Measurements from ENCODE around the gene RAB3B.

RAB3B gene

GRCh38 chr1:51955797-51956527 is 34.5 kb downstream of the RAB3B start:
- DNase-seq = no peak

GRCh38 chr1:51954783-51955182 is 35.7 kb downstream of the RAB3B start:
- no peak for DNase-seq

- no peak for DNase-seq
Observed at GRCh38 chr1:51953079-51953478, 37.4 kb downstream of the RAB3B start.

DNA sequence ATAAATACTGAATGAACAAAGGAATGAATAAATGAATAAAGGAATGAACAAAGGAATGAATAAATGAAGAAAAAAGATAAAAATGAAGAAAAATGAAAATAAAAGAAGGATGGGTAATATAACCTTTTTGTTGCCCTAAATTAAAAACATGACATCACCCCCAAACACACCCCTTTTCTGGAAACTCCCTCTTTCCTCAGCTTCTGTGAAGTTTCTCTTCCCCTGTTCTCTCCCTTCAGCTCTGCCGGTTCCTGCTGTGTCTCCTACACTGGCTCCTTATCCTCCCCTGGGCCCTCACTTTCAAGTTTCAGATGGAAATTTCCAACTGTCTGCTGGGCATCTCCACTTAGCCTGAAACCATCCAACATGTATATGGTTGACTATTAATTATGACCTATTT is 37.9 kb downstream of the RAB3B start:
- DNase-seq = no peak

DNA sequence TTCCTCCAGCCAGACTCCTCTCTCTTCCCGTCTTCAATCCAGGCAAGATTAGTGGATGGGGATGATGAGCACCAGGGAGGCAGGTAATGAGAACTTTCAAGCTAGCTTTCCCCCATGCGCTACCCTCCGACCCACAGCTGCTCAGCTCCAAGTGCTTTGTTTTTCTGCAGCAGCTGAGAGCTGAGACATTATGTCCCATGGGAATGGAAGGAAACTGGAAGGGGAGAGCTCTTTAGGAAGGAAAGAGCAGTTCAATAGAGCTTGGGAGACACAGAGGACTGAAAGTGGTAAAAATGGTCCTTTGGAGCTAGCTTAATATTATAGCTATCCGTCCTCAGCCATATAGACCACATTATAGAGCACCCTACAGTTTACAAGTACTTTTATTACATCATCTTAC is 39.8 kb downstream of the RAB3B start:
- DNase-seq = no peak

GRCh38 chr1:51949014-51949702 is 41.3 kb downstream of the RAB3B start:
- DNase-seq = no peak

DNA sequence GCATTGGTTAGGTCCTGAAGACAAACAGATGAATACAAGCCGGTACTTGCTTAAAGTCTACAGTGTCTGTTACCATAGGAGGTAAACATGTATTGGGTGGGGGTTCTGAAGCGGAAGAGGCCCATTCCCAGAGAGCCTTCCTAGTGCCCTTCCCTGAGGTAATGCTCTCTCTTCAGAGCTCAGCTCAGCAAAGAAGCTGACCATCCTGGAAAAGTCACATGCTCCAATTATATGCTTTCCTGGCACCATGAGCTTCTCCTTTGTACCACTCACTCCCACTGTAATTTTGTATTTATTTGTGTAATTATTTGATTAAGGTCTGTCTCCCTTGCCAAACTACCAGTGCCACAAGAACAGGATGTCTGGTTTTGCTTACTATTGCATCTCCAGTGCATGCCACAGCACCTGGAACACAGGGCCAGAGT is 42.0 kb downstream of the RAB3B start:
- no peak for DNase-seq

DNA sequence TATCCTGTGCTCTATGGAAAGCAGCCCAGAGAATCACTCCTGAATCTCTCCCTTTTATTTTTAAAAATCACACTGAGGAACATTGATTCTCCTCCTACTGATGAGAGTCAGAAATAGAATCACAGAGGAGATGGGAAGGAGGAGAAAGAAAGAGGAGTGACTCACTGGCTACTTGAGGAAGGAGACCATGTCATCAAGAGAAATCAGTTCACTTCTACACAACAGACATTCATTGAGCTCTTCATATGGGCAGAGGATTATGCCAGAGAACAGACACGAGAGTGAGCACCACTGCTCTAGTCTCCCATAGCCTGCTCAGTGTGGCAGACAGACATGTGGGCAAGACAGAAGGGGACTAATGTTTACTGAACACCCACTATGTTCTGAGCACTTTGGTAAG is 44.2 kb downstream of the RAB3B start:
- no peak for DNase-seq

GRCh38 chr1:51945591-51945990 is 44.9 kb downstream of the RAB3B start:
- DNase-seq = no peak

GRCh38 chr1:51942281-51942680 is 48.2 kb downstream of the RAB3B start:
- no peak for DNase-seq

GRCh38 chr1:51941528-51941927 is 49.0 kb downstream of the RAB3B start:
- no peak for DNase-seq

GRCh38 chr1:51937112-51937511 is 53.4 kb downstream of the RAB3B start:
- DNase-seq = no peak

DNA sequence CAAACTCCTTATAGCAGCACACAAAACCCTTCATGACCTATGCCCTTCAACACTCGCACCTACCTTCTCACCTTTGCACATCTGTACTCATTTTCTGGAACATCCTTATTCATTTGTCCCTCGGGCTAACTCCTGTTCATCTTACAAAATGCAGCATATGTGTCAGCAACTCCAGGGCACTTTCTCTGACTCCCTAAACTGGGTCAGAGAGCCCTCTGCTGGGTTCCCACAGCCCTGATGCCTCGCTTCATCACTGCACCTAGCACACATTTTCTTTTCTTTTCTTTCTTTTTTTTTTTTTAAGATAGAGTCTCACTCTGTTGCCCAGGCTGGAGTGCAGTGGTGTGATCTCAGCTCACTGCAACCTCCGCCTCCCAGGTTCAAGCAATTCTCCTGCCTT is 54.0 kb downstream of the RAB3B start:
- DNase-seq = no peak

DNA sequence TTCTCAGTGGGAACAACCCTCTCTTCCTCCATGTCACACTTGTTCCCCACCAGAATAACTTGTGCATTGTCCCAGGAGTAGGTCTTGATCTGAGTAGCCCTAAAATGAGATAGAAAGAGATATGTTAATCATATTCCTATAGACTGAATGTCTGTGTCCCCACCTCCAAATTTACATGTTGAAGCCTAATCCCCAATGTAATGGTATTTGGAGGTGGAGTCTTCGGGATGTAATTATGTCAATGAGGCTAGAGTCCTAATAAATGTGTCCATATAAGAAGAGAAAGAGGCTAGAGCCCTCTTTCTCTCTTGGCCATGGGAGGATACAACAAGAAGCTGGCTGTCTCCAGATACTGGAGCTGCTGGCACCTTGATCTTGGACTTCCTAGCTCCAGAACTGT is 57.2 kb downstream of the RAB3B start:
- no peak for DNase-seq

DNA sequence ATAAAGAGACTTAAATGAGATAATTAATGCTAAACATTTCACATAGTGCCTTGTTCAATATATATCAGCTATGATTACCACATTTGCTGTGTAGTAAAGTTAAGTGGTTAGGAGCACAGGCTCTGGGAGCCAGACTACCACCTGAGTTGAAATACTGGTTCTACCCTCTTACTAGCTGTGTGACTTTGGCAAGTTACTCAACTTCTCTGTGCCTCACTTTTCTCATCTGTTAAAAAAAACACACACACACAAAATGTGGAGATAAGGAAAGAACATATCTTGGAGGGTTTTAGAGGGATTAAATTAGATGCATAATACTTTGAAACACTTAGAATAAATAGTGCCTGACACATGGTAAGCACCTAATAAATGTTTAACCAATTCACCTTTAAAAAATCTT is 60.2 kb downstream of the RAB3B start:
- no peak for DNase-seq

DNA sequence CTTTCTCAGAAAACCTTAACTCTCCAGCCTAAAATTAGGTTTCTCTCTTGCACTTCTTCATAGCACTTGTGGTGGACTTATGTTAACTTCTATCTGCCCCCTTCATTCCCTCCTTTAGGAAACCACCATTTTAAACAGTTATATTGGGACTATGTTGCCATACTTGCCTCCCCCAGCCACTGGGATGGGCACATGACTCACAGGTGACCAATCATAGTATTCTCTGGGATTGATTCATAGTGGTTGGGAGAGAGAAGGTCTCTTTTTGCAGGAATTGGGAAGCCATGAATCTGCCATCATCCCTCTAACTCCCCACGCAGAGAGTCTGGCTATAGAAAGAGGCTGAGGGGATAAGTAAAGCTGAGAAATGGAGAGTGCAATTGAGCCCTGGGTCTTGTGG is 61.6 kb downstream of the RAB3B start:
- DNase-seq = no peak

DNA sequence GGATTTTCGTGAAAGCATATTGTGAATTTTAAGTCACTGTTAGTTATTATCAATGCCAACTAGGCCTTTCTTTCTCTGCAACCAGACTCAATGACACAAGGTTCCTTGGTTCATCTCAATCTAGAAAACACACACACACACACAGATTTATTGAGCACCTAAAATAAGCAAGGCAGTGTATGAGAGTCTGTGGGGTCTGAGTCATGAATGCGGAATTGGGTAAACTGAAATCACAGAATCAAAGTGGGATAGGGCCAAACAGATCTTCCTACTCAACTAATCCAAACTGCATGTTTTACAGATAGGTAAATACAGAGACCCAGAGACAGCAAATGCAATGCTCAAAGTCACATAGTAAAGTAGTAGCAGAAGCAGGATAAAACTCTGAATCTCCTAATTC is 63.5 kb downstream of the RAB3B start:
- no peak for DNase-seq

DNA sequence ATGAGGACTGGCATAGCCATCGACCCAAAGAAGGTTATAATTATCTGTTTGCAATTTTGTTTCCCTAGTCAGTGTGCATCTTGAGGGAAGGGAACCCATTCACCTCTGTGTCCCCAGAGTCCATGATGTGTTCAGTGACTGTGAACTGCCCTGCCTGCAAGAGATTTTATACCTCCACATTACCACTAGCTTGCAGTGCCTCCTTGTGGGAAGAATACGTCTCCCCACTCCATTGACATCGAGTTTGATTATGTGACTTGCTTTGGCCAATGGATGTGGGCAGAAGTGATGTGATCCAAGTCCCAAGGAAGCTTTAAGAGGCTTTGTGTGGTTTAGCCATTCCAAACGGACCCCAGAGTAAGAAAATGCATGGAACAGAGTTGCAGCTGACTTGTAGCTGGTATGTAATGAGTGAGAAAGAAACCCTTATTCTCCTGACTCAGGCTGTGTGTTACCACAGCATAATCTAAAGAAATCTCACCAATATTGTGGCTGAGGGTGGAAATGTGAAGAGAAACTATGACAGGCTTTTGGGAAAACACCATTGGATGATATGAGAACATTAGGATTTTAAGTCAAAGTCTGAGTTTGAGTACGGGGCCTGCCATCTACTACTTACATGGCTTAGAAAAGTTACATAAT is 64.2 kb downstream of the RAB3B start:
- DNase-seq = no peak

GRCh38 chr1:51924455-51924854 is 66.0 kb downstream of the RAB3B start:
- no peak for DNase-seq

DNA sequence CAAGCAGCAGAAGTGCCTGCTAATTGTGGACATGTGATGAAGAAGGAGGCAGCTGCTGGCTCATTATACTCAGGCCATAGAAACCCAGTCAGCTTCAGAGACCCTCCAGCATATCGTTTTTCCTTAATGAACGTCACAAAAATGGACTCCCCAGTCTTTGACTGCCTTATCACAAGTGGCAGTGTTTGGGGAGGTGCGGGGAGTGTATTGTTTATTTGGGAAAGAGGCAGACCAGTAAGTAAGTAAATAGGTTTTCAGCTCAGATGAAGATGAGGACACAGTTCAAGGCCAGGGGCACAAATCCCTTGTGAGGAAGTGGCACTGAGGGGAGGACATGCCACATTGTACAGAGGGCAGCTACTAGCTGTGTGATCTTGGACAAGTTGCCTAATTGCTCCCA is 68.5 kb downstream of the RAB3B start:
- DNase-seq = no peak

GRCh38 chr1:51920130-51920529 is 70.4 kb downstream of the RAB3B start:
- DNase-seq = no peak

GRCh38 chr1:51919684-51920083 is 70.8 kb downstream of the RAB3B start:
- no peak for DNase-seq

GRCh38 chr1:51916587-51917405 is 73.7 kb downstream of the RAB3B start:
- DNase-seq = no peak

All from SIG-M5 (cell line).